A549 (cell line): ENCODE results near the gene FAHD2B.
"Not testable (repeated sequence)": the region's sequence is repeated elsewhere in the genome, so short reads cannot be mapped to it uniquely, and the experiment has no call there.

ENCODE experiments used
- CEBPB ChIP-seq, 2 experiments: fragments of >200 bp in 1 of 2; sonication (Bioruptor Twin) in 1 of 2; formaldehyde crosslinking in 1 of 2; IDR thresholded peaks; 2 replicates each; pipeline ENCODE4 v1.6.1; 2012 to 2016
- CHD2 ChIP-seq: fragments of 150-350 bp; IDR thresholded peaks from 2 replicates; pipeline ENCODE4 v1.6.1; 2014; ENCODE audit warnings: low read length; ENCODE audit not compliant: partially characterized antibody
- CTCF ChIP-seq: fragments of >200 bp; sonication (Bioruptor Twin); formaldehyde crosslinking; IDR thresholded peaks from 3 replicates; pipeline ENCODE4 v1.5.1; 2016
- MAZ ChIP-seq: fragments of 150-350 bp; IDR thresholded peaks from 2 replicates; pipeline ENCODE4 v1.6.1; 2014; ENCODE audit warnings: antibody characterized with exemption, low read depth, low read length, borderline replicate concordance
- POLR2A ChIP-seq: IDR thresholded peaks from 2 replicates; pipeline ENCODE4 v1.6.1; 2012; ENCODE audit warnings: mild to moderate bottlenecking, low read length
- RCOR1 ChIP-seq: fragments of 150-350 bp; IDR thresholded peaks from 2 replicates; pipeline ENCODE4 v1.6.1; 2014; ENCODE audit warnings: antibody characterized with exemption, low read length, low read depth
- RFX5 ChIP-seq: fragments of 450-650 bp; IDR thresholded peaks from 2 replicates; pipeline ENCODE4 v1.7.1; 2014; ENCODE audit warnings: antibody characterized with exemption, mild to moderate bottlenecking, moderate library complexity

GRCh38 chr2:97144016-97144415, 49.3 kb upstream of the FAHD2B start:
- not testable (repeated sequence) for TF ChIP-seq CTCF; RCOR1; CEBPB (IDR thresholded peaks at IDR 0.05); POLR2A; RFX5; CHD2; MAZ
